Measurements from ENCODE around the gene CBFA2T2.
A peak's percentile ranks its signal among the peaks of the same experiment; 100 is the strongest.
"Not testable (repeated sequence)": the region's sequence is repeated elsewhere in the genome, so short reads cannot be mapped to it uniquely, and the experiment has no call there.

CBFA2T2 gene

GRCh38 chr20:33630507-33630906 lies 140.6 kb downstream of the CBFA2T2 start:
- no peak for DNase-seq

GRCh38 chr20:33631910-33632309 lies 142.0 kb downstream of the CBFA2T2 start:
- DNase-seq = not testable (repeated sequence)

- DNase-seq = no peak
Measured at GRCh38 chr20:33635341-33635740, 145.4 kb downstream of the CBFA2T2 start.

- DNase-seq = no peak
Measured at GRCh38 chr20:33636776-33637175, 146.9 kb downstream of the CBFA2T2 start.

- DNase-seq = no peak
Measured at GRCh38 chr20:33640287-33640686, 150.4 kb downstream of the CBFA2T2 start.

GRCh38 chr20:33644313-33645071 lies 154.6 kb downstream of the CBFA2T2 start:
- DNase-seq = no peak

GRCh38 chr20:33645072-33645358 lies 155.1 kb downstream of the CBFA2T2 start:
- no peak for DNase-seq

GRCh38 chr20:33645396-33645795 lies 155.5 kb downstream of the CBFA2T2 start:
- no peak for DNase-seq

- no peak for DNase-seq
Measured at GRCh38 chr20:33646191-33646590, 156.3 kb downstream of the CBFA2T2 start.

- DNase-seq = not testable (repeated sequence)
Measured at GRCh38 chr20:33646959-33647602, 157.2 kb downstream of the CBFA2T2 start.

- DNase-seq = peak; percentile 22
Measured at GRCh38 chr20:33647603-33648395, 157.9 kb downstream of the CBFA2T2 start.

GRCh38 chr20:33648396-33649004 lies 158.6 kb downstream of the CBFA2T2 start:
- DNase-seq = no peak

- no peak for DNase-seq
Measured at GRCh38 chr20:33649201-33649681, 159.3 kb downstream of the CBFA2T2 start.

GRCh38 chr20:33650111-33650752 lies 160.3 kb downstream of the CBFA2T2 start:
- DNase-seq = no peak

- no peak for DNase-seq
Measured at GRCh38 chr20:33650753-33651561, 161.1 kb downstream of the CBFA2T2 start.

GRCh38 chr20:33651562-33652048 lies 161.7 kb downstream of the CBFA2T2 start:
- DNase-seq = no peak

GRCh38 chr20:33653218-33653899 lies 163.5 kb downstream of the CBFA2T2 start:
- DNase-seq = peak; percentile 53

GRCh38 chr20:33653900-33654596 lies 164.2 kb downstream of the CBFA2T2 start:
- no peak for DNase-seq

GRCh38 chr20:33654680-33655161 lies 164.8 kb downstream of the CBFA2T2 start:
- no peak for DNase-seq

GRCh38 chr20:33655164-33655563 lies 165.3 kb downstream of the CBFA2T2 start:
- DNase-seq = no peak

All from CD4-positive, alpha-beta T cell treated with Interleukin-21 for 1 hour (primary cell).